Endothelial cell of umbilical vein (primary cell): ENCODE results near the gene LRRC28. TPM values are rescaled to one million over a fixed set of nuclear protein-coding genes. Genes with fewer than 3 reads are reported as not detected.
A peak's percentile ranks its signal among the peaks of the same experiment; 100 is the strongest.

Source experiments
- BruUV-seq: library from RNA; stranded (reverse); fragments of 400-500 nt; replicated peaks from 2 replicates; lab custom pipeline; 2021; lab: Mats Ljungman, UMichigan
- CTCF ChIA-PET: fragments of 300-600, 350-600 bp; sonication (Branson Sonifier 250); formaldehyde crosslinking; loops from one replicate; lab custom pipeline; 2021; ENCODE audit warnings: antibody characterized with exemption, inconsistent platforms; lab: Charles Lee
- POLR2A ChIA-PET: fragments of 300-600, 350-600 bp; sonication (Branson Sonifier 250); formaldehyde crosslinking; loops from one replicate; lab custom pipeline; 2021; ENCODE audit warnings: antibody characterized with exemption, inconsistent platforms; lab: Charles Lee
- DNase-seq: peaks from one replicate; pipeline ENCODE4 v3.0.0-alpha.2; 2011; ENCODE audit warnings: low read depth, low spot score
- FAIRE-seq: peaks from 2 replicates; lab custom pipeline; 2011; peaks lifted over from hg19 to GRCh38; lab: Jason Lieb, UNC
- H2AFZ ChIP-seq: 2 replicates; pipeline ENCODE4 v1.6.0; 2012; ENCODE audit warnings: low read depth, low read length, control low read depth, inconsistent platforms
- H3K27ac ChIP-seq: 2 replicates; pipeline ENCODE4 v1.5.1; 2011; ENCODE audit warnings: low read depth, mild to moderate bottlenecking, control low read depth, low read length, moderate library complexity; ENCODE audit not compliant: insufficient read depth
- H3K27me3 ChIP-seq, 2 experiments: 2 replicates each; pipeline versions ENCODE4 v1.6.0 to v1.6.1; 2011; ENCODE audit warnings: low read length in 2 of 2, mixed read lengths in 1 of 2; ENCODE audit not compliant: control insufficient read depth in 2 of 2, insufficient read depth in 2 of 2
- H3K36me3 ChIP-seq, 2 experiments: 2 replicates in 1 of 2; 3 replicates in 1 of 2; pipeline ENCODE4 v1.5.1; 2011; ENCODE audit warnings: low read length in 2 of 2, mild to moderate bottlenecking in 1 of 2, moderate library complexity in 1 of 2; ENCODE audit not compliant: control insufficient read depth in 2 of 2, insufficient read depth in 2 of 2; ENCODE audit errors: extremely low read depth in 1 of 2
- H3K4me1 ChIP-seq: 3 replicates; pipeline ENCODE4 v1.5.1; 2011; ENCODE audit warnings: mild to moderate bottlenecking, low read length; ENCODE audit not compliant: control insufficient read depth, insufficient read depth; ENCODE audit errors: extremely low read depth
- H3K4me2 ChIP-seq: 2 replicates; pipeline ENCODE4 v1.6.1; 2011; ENCODE audit warnings: low read length, control low read depth, mixed read lengths; ENCODE audit not compliant: insufficient read depth
- H3K4me3 ChIP-seq, 3 experiments: fragments of 200-600 bp in 1 of 3; sonication (generic), shearing (Covaris generic) in 1 of 3; replicated peaks in 1 of 3; 2 replicates each; pipeline ENCODE4 v1.5.1; 2011 to 2016; ENCODE audit warnings: control low read depth in 3 of 3, low read length in 3 of 3, mild to moderate bottlenecking in 2 of 3, inconsistent platforms in 1 of 3, low read depth in 1 of 3, moderate library complexity in 1 of 3; ENCODE audit not compliant: insufficient read depth in 1 of 3
- H3K79me2 ChIP-seq: 2 replicates; pipeline ENCODE4 v1.6.0; 2012; ENCODE audit warnings: low read length, inconsistent platforms; ENCODE audit not compliant: control insufficient read depth, insufficient read depth
- H3K9ac ChIP-seq: replicated peaks from 2 replicates; pipeline ENCODE3; 2011; ENCODE audit warnings: low read length, control low read depth; ENCODE audit not compliant: insufficient read depth; ENCODE audit errors: extremely low read depth
- H3K9me1 ChIP-seq: replicated peaks from 3 replicates; pipeline ENCODE4 v1.6.0; 2011; ENCODE audit warnings: mild to moderate bottlenecking, low read length; ENCODE audit not compliant: control insufficient read depth, insufficient read depth; ENCODE audit errors: extremely low read depth
- H3K9me3 ChIP-seq: replicated peaks from 2 replicates; pipeline ENCODE4 v1.5.1; 2012; ENCODE audit warnings: low read length, inconsistent platforms; ENCODE audit not compliant: control insufficient read depth, insufficient read depth
- H4K20me1 ChIP-seq: replicated peaks from 2 replicates; pipeline ENCODE3; 2011; ENCODE audit warnings: mild to moderate bottlenecking, low read length; ENCODE audit not compliant: control insufficient read depth, insufficient read depth; ENCODE audit errors: extremely low read depth
- CTCF ChIP-seq, 2 donors: IDR thresholded peaks; 1 replicate in 1 of 2; 2 replicates in 1 of 2; pipeline ENCODE4 v1.5.1; 2011; ENCODE audit warnings: low read length in 2 of 2, mild to moderate bottlenecking in 2 of 2, moderate library complexity in 2 of 2, control low read depth in 1 of 2, inconsistent platforms in 1 of 2, low read depth in 1 of 2; ENCODE audit not compliant: insufficient read depth in 1 of 2; ENCODE audit errors: extremely low read depth in 1 of 2
- EZH2 ChIP-seq: IDR thresholded peaks from 2 replicates; pipeline ENCODE4 v1.6.1; 2012; ENCODE audit warnings: borderline replicate concordance, low read depth, mild to moderate bottlenecking, moderate library complexity, low read length, inconsistent platforms; ENCODE audit not compliant: severe bottlenecking
- FOS ChIP-seq: IDR thresholded peaks from 2 replicates; pipeline ENCODE4 v1.6.1; 2011; ENCODE audit warnings: mild to moderate bottlenecking, low read length, moderate library complexity, borderline replicate concordance; ENCODE audit not compliant: insufficient read depth
- GATA2 ChIP-seq: IDR thresholded peaks from 2 replicates; pipeline ENCODE4 v1.7.0; 2011; ENCODE audit warnings: low read depth, mild to moderate bottlenecking, moderate library complexity, mixed read lengths, low read length; ENCODE audit not compliant: insufficient read length, insufficient read depth
- JUN ChIP-seq: IDR thresholded peaks from 2 replicates; pipeline ENCODE4 v1.6.1; 2011; ENCODE audit warnings: borderline replicate concordance, low read depth; ENCODE audit not compliant: insufficient read length, insufficient read depth
- MAX ChIP-seq: IDR thresholded peaks from 2 replicates; pipeline ENCODE4 v1.6.1; 2011; ENCODE audit not compliant: insufficient read depth, insufficient read length
- MYC ChIP-seq: IDR thresholded peaks from one replicate; pipeline ENCODE4 v1.6.1; 2011; ENCODE audit warnings: mild to moderate bottlenecking, low read depth, low read length
- POLR2A ChIP-seq: IDR thresholded peaks from 2 replicates; pipeline ENCODE4 v1.6.1; 2012; ENCODE audit warnings: low read depth, mild to moderate bottlenecking, control low read depth, low read length
- POLR2AphosphoS5 ChIP-seq: IDR thresholded peaks from 2 replicates; pipeline ENCODE4 v1.6.1; 2012; ENCODE audit warnings: low read depth, mild to moderate bottlenecking, control low read depth, low read length, moderate library complexity; ENCODE audit not compliant: insufficient read depth
- dilution Hi-C: fragments of 300-500 bp; cut with MboI; formaldehyde crosslinking; loops from one replicate; pipeline ENCODE4 v1.15.0; 2019; ENCODE audit warnings: low sequenced_read_pairs; ENCODE audit not compliant: extremely low pct_ligation_motif_present
- intact Hi-C: fragments of 100-400 bp; cut with micrococcal nuclease; formaldehyde crosslinking; loops from one replicate; pipeline ENCODE4 v1.10.0; 2022
- polyA plus RNA-seq, 4 experiments: library from polyadenylated mRNA; depleted of rRNA in 3 of 4; stranded (reverse) in 3 of 4; unstranded in 1 of 4; fragments of >200 nt; gene quantifications; 2 replicates each; pipeline versions ENCODE4 v1.2.1 to v1.2.3, GENCODE V29; 2011 to 2012; ENCODE audit warnings: missing spikeins in 1 of 4
- total RNA-seq: library from RNA; stranded (reverse); gene quantifications from 2 replicates; pipeline ENCODE4 v1.2.3, GENCODE V29; 2021

The LRRC28 gene
- total and polyA plus RNA-seq, 2 donors (not counting 3 experiments of a cell fraction or from before 2014, with no cell fraction given), result 19.6 to 26.7 TPM

GRCh38 chr15:99416191-99417188 is 165.2 kb downstream of the LRRC28 start:
- no peak for FAIRE-seq
- no peak for DNase-seq
- TF ChIP-seq CTCF (IDR thresholded peaks at IDR 0.05; ENCODE audit: extremely low read depth in 1 of 2, insufficient read depth in 1 of 2, low read depth in 1 of 2, low read length in 2 of 2), result no peak
- TF ChIP-seq MYC, result no peak
- no peak for TF ChIP-seq POLR2A
- TF ChIP-seq GATA2, result no peak
- no peak for TF ChIP-seq EZH2
- no peak for TF ChIP-seq MAX
- TF ChIP-seq POLR2AphosphoS5, result no peak
- no peak for TF ChIP-seq FOS
- no peak for TF ChIP-seq JUN
- no peaks in the 10 kb centered on the region for H3K9me3 ChIP-seq
- dilution Hi-C loops (no loop called here), intact Hi-C loops (no loop called here)
- no peaks in the 10 kb centered on the region for H3K4me1 ChIP-seq
- H3K79me2 ChIP-seq, result no peaks in the 10 kb centered on the region
- H3K9ac ChIP-seq, result no peak overlapping the region
- BruUV-seq, result no TSS peak
- H3K4me2 ChIP-seq, result no peak overlapping the region
- POLR2A ChIA-PET, result no interaction called here
- H2AFZ ChIP-seq, result peak overlapping the region; percentile 73
- H3K4me3 ChIP-seq, result no peak overlapping the region
- no peaks in the 10 kb centered on the region for H4K20me1 ChIP-seq
- no peaks in the 10 kb centered on the region for H3K27me3 ChIP-seq
- no peak overlapping the region for H3K27ac ChIP-seq
- CTCF ChIA-PET, result interaction anchor here (1.0 to 1.5 kb wide), 4 partner anchors 13 to 288 kb away, joined by 3 to 7 read pairs (median 3); no protein-coding TSS in a partner anchor
- no peaks in the 10 kb centered on the region for H3K36me3 ChIP-seq
- no peaks in the 10 kb centered on the region for H3K9me1 ChIP-seq
